ENCODE results near the gene FAM209A. TPM values are rescaled to one million over a fixed set of nuclear protein-coding genes. Genes with fewer than 3 reads are reported as not detected.

FAM209A gene
- total RNA-seq, 2 donors from 2014 or later: not detected

GRCh38 chr20:56513161-56514150 is 11.1 kb upstream of the FAM209A start:
- Histone ChIP-seq H3K36me3 (ENCODE audit: control insufficient read depth, insufficient read depth, low read length) (peaks cover 37% of the 10 kb centered on the region), H3K27me3 (ENCODE audit: control insufficient read depth, insufficient read depth, low read length, poor library complexity, severe bottlenecking) (no peaks in the 10 kb centered on the region), H3K4me3 (ENCODE audit: low read length) (no peak overlapping the region), H3K27ac (ENCODE audit: low read depth, low read length) (peak overlapping the region; percentile 51), H3K9ac (ENCODE audit: extremely low read depth, low read length, poor library complexity, severe bottlenecking) (no peak overlapping the region), H3K4me1 (ENCODE audit: control insufficient read depth, insufficient read depth, low read length) (no peaks in the 10 kb centered on the region), H3K9me3 (ENCODE audit: control insufficient read depth, low read length) (peaks cover 3% of the 10 kb centered on the region)
- H3K4me3 Mint-ChIP-seq: no peak overlapping the region
- H3K27me3 Mint-ChIP-seq (ENCODE audit: insufficient read depth): no peaks in the 10 kb centered on the region
- 91 to 94% methylated on average over 19 to 22 of the region's 22 CpGs for WGBS, 2 experiments (ENCODE audit: insufficient coverage in 1 of 2, insufficient read length in 1 of 2)
- H3K36me3 Mint-ChIP-seq (ENCODE audit: low read depth): peaks cover 39% of the 10 kb centered on the region
- no peak for DNase-seq
- no peak for TF ChIP-seq CTCF (conservative IDR thresholded peaks at IDR 0.05)
- H3K9me3 Mint-ChIP-seq: peaks cover under 1% of the 10 kb centered on the region
- peak overlapping the region; percentile 13 for H3K27ac Mint-ChIP-seq
- no peaks in the 10 kb centered on the region for H3K4me1 Mint-ChIP-seq

DNA sequence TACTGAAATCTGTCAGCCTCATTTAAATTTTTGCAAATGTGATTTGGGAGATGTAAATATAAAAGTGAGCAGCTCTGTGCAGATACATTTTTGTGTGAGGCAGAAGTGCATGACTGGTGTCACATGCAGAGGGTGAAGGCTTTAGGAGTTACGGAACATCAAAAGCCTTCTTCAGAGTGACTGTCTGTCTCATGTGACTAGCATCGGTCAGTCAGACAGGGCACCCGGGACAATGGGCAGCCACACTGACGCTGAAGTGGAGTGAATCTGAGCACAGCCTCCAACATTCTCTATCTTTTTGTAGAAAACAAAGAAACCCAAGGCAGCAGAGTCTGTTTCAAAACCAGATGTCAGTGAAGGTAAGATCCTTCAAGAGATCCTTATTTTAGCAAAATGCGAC is 7.9 kb upstream of the FAM209A start:
- peaks cover 59% of the 10 kb centered on the region for H3K36me3 ChIP-seq (ENCODE audit: control insufficient read depth, insufficient read depth, low read length)
- no peak for DNase-seq
- WGBS, 2 experiments (ENCODE audit: insufficient coverage in 1 of 2, insufficient read length in 1 of 2): 93 to 95% methylated on average over 5 of the region's 5 CpGs
- no peak overlapping the region for H3K9ac ChIP-seq (ENCODE audit: extremely low read depth, low read length, poor library complexity, severe bottlenecking)
- H3K4me3 ChIP-seq (ENCODE audit: low read length): no peak overlapping the region
- H3K27me3 ChIP-seq (ENCODE audit: control insufficient read depth, insufficient read depth, low read length, poor library complexity, severe bottlenecking): no peaks in the 10 kb centered on the region
- Mint-ChIP-seq H3K27ac (no peak overlapping the region), H3K4me1 (no peaks in the 10 kb centered on the region), H3K4me3 (no peak overlapping the region), H3K9me3 (peaks cover 30% of the 10 kb centered on the region), H3K36me3 (ENCODE audit: low read depth) (peaks cover 67% of the 10 kb centered on the region), H3K27me3 (ENCODE audit: insufficient read depth) (no peaks in the 10 kb centered on the region)
- H3K27ac ChIP-seq (ENCODE audit: low read depth, low read length): no peak overlapping the region
- no peaks in the 10 kb centered on the region for H3K4me1 ChIP-seq (ENCODE audit: control insufficient read depth, insufficient read depth, low read length)
- no peak for TF ChIP-seq CTCF (conservative IDR thresholded peaks at IDR 0.05)
- peaks cover 31% of the 10 kb centered on the region for H3K9me3 ChIP-seq (ENCODE audit: control insufficient read depth, low read length)

DNA sequence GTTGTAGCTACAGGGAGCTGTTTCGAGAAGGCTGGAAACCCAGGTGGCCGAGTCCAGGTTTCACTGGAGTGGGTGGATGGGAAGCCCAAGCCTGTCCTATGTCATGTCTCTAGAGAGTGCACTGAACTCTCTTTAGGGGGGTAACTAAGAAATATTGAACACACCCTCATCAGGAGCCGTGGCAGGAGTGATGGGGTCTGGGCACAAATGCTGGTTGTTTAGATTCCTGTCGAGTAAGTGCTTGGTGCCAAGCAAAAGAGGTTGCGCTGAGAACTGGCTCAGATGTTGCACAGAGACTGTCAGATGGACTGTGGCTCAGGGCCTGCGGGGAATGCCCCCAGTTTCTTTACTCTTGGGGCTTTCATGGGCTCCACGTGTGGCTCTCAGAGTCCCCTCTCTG is 7.3 kb upstream of the FAM209A start:
- Histone ChIP-seq H3K4me1 (ENCODE audit: control insufficient read depth, insufficient read depth, low read length) (no peaks in the 10 kb centered on the region), H3K4me3 (ENCODE audit: low read length) (no peak overlapping the region), H3K36me3 (ENCODE audit: control insufficient read depth, insufficient read depth, low read length) (peaks cover 59% of the 10 kb centered on the region), H3K27me3 (ENCODE audit: control insufficient read depth, insufficient read depth, low read length, poor library complexity, severe bottlenecking) (no peaks in the 10 kb centered on the region), H3K27ac (ENCODE audit: low read depth, low read length) (no peak overlapping the region), H3K9me3 (ENCODE audit: control insufficient read depth, low read length) (peaks cover 32% of the 10 kb centered on the region), H3K9ac (ENCODE audit: extremely low read depth, low read length, poor library complexity, severe bottlenecking) (no peak overlapping the region)
- H3K4me1 Mint-ChIP-seq: no peaks in the 10 kb centered on the region
- peaks cover 72% of the 10 kb centered on the region for H3K36me3 Mint-ChIP-seq (ENCODE audit: low read depth)
- H3K9me3 Mint-ChIP-seq: peaks cover 36% of the 10 kb centered on the region
- H3K27ac Mint-ChIP-seq: no peak overlapping the region
- 95 to 100% methylated on average over 4 to 7 of the region's 7 CpGs for WGBS, 2 experiments (ENCODE audit: insufficient coverage in 1 of 2, insufficient read length in 1 of 2)
- H3K27me3 Mint-ChIP-seq (ENCODE audit: insufficient read depth): no peaks in the 10 kb centered on the region
- DNase-seq: no peak
- TF ChIP-seq CTCF (conservative IDR thresholded peaks at IDR 0.05): no peak
- no peak overlapping the region for H3K4me3 Mint-ChIP-seq

All from endodermal cell (in vitro differentiated cells).